HCT116 (cell line): Measurements from ENCODE around the gene CA4. TPM values are rescaled to one million over a fixed set of nuclear protein-coding genes. Genes with fewer than 3 reads are reported as not detected.

Source experiments
- ATAC-seq: fragments of 200-7000 bp; cut with Tn5 transposase; 2 replicates; pipeline ENCODE4 v1.9.1; 2020; ENCODE audit warnings: mild to moderate bottlenecking, moderate library complexity
- BruUV-seq: library from RNA; stranded (reverse); fragments of 400-500 nt; replicated peaks from 2 replicates; lab custom pipeline; 2021; lab: Mats Ljungman, UMichigan
- CTCF ChIA-PET: fragments of 300-600 bp; sonication (Branson Sonifier 250); formaldehyde crosslinking; loops from one replicate; lab custom pipeline; 2021; ENCODE audit warnings: antibody characterized with exemption; lab: Charles Lee
- POLR2A ChIA-PET: fragments of 300-600, 350-600 bp; sonication (Branson Sonifier 250); formaldehyde crosslinking; loops from one replicate; lab custom pipeline; 2021; ENCODE audit warnings: antibody characterized with exemption; lab: Charles Lee
- RAD21 ChIA-PET, 2 experiments: fragments of 300-600 bp; sonication (Branson Sonifier 250); formaldehyde crosslinking; loops; one replicate each; lab custom pipeline; 2023; ENCODE audit warnings: low total read pairs in 2 of 2; ENCODE audit not compliant: uncharacterized antibody in 2 of 2, unreplicated experiment in 2 of 2, low non-redundant PET in 1 of 2; lab: Charles Lee
- DNase-seq: peaks from one replicate; pipeline ENCODE4 v3.0.0-alpha.2; 2010; ENCODE audit warnings: low read depth, low spot score
- H2AFZ ChIP-seq: fragments of 200-600 bp; shearing (Covaris generic), sonication (generic); 2 replicates; pipeline ENCODE4 v1.6.1; 2017; ENCODE audit warnings: low read depth, mixed run types, mixed read lengths, antibody characterized with exemption, low read length; ENCODE audit not compliant: poor library complexity, severe bottlenecking
- H3K27ac ChIP-seq: 2 replicates; pipeline ENCODE4 v1.5.1; 2012; ENCODE audit warnings: low read depth, low read length
- H3K27me3 ChIP-seq: fragments of 200-600 bp; sonication (generic); 2 replicates; pipeline ENCODE4 v1.6.1; 2016; ENCODE audit warnings: mixed run types, low read length, mixed read lengths; ENCODE audit not compliant: insufficient read depth
- H3K36me3 ChIP-seq, 2 experiments: fragments of 200-500 bp in 1 of 2; fragments of 200-600 bp in 1 of 2; sonication (Bioruptor generic) in 1 of 2; sonication (generic) in 1 of 2; 2 replicates each; pipeline versions ENCODE4 v1.5.1 to v1.6.1; 2014 to 2016; ENCODE audit warnings: low read length in 2 of 2, inconsistent platforms in 1 of 2, mixed read lengths in 1 of 2, mixed run types in 1 of 2; ENCODE audit not compliant: insufficient read depth in 2 of 2, control insufficient read depth in 1 of 2
- H3K4me1 ChIP-seq, 2 experiments: fragments of 200-600 bp in 1 of 2; sonication (generic) in 1 of 2; 2 replicates each; pipeline versions ENCODE4 v1.5.1 to v1.6.1; 2012 to 2017; ENCODE audit warnings: low read length in 2 of 2, inconsistent platforms in 1 of 2, mild to moderate bottlenecking in 1 of 2, mixed read lengths in 1 of 2, mixed run types in 1 of 2, moderate library complexity in 1 of 2; ENCODE audit not compliant: insufficient read depth in 2 of 2, control insufficient read depth in 1 of 2
- H3K4me2 ChIP-seq: fragments of 200-600 bp; sonication (generic); 2 replicates; pipeline ENCODE4 v1.6.1; 2017; ENCODE audit warnings: mixed run types, low read length, mixed read lengths
- H3K4me3 ChIP-seq, 2 experiments: fragments of 200-600 bp in 1 of 2; sonication (generic) in 1 of 2; replicated peaks in 1 of 2; 2 replicates each; pipeline ENCODE4 v1.5.1; 2011 to 2016; ENCODE audit warnings: low read length in 2 of 2, control low read depth in 1 of 2, low read depth in 1 of 2, mild to moderate bottlenecking in 1 of 2, mixed read lengths in 1 of 2, mixed run types in 1 of 2
- H3K79me2 ChIP-seq: fragments of 200-600 bp; sonication (generic); 2 replicates; pipeline ENCODE4 v1.6.1; 2017; ENCODE audit warnings: mild to moderate bottlenecking, mixed run types, low read length, moderate library complexity, mixed read lengths; ENCODE audit not compliant: insufficient read depth
- H3K9ac ChIP-seq: fragments of 200-600 bp; sonication (generic); 2 replicates; pipeline ENCODE4 v1.6.1; 2016; ENCODE audit warnings: low read length, mixed read lengths
- H3K9me2 ChIP-seq: fragments of 200-600 bp; sonication (generic), shearing (Covaris generic); 2 replicates; pipeline ENCODE4 v1.6.1; 2017; ENCODE audit warnings: mixed run types, mild to moderate bottlenecking, moderate library complexity; ENCODE audit not compliant: insufficient read depth
- H3K9me3 ChIP-seq, 2 experiments: fragments of 200-500 bp in 1 of 2; fragments of 200-600 bp in 1 of 2; sonication (Bioruptor generic) in 1 of 2; sonication (generic) in 1 of 2; 2 replicates each; pipeline ENCODE4 v1.6.1; 2014 to 2017; ENCODE audit warnings: low read length in 2 of 2, mixed read lengths in 2 of 2, inconsistent platforms in 1 of 2, low read depth in 1 of 2, mild to moderate bottlenecking in 1 of 2, mixed run types in 1 of 2, moderate library complexity in 1 of 2; ENCODE audit not compliant: control insufficient read depth in 1 of 2, insufficient read depth in 1 of 2
- H4K20me1 ChIP-seq: fragments of 200-600 bp; sonication (generic), shearing (Covaris generic); 2 replicates; pipeline ENCODE4 v1.6.1; 2017; ENCODE audit warnings: mixed run types, mild to moderate bottlenecking, moderate library complexity; ENCODE audit not compliant: insufficient read depth
- ATF3 ChIP-seq: IDR thresholded peaks from 2 replicates; pipeline ENCODE4 v1.6.1; 2012
- CBX3 ChIP-seq: IDR thresholded peaks from 2 replicates; pipeline ENCODE4 v1.6.1; 2012; ENCODE audit warnings: low read depth
- CTCF ChIP-seq, 3 experiments: fragments of 200-600 bp in 1 of 3; sonication (generic) in 1 of 3; IDR thresholded peaks in 2 of 3; conservative IDR thresholded peaks in 1 of 3; 2 replicates each; pipeline ENCODE4 v1.5.1; 2012 to 2017; ENCODE audit warnings: low read depth in 2 of 3, low read length in 2 of 3, antibody characterized with exemption in 1 of 3, borderline replicate concordance in 1 of 3, control low read depth in 1 of 3, mild to moderate bottlenecking in 1 of 3, mixed read lengths in 1 of 3, mixed run types in 1 of 3, moderate library complexity in 1 of 3; ENCODE audit not compliant: insufficient read depth in 1 of 3
- EGR1 ChIP-seq: IDR thresholded peaks from 2 replicates; pipeline ENCODE4 v1.6.1; 2012; ENCODE audit warnings: low read depth
- ELF1 ChIP-seq: IDR thresholded peaks from 2 replicates; pipeline ENCODE4 v1.6.1; 2012; ENCODE audit warnings: low read depth, borderline replicate concordance
- EZH2 ChIP-seq: fragments of 200-600 bp; sonication (generic); IDR thresholded peaks from 2 replicates; pipeline ENCODE4 v1.6.1; 2017; ENCODE audit warnings: antibody characterized with exemption, mixed run types
- EZH2phosphoT487 ChIP-seq: fragments of 200-600 bp; IDR thresholded peaks from 2 replicates; pipeline ENCODE4 v1.6.1; 2018; ENCODE audit warnings: antibody characterized with exemption, borderline replicate concordance
- MAX ChIP-seq: IDR thresholded peaks from 2 replicates; pipeline ENCODE4 v1.6.1; 2012
- POLR2A ChIP-seq: IDR thresholded peaks from 2 replicates; pipeline ENCODE4 v1.7.0; 2011; ENCODE audit warnings: borderline replicate concordance; ENCODE audit not compliant: insufficient read depth, insufficient read length; ENCODE audit errors: extremely low read depth
- RAD21 ChIP-seq: IDR thresholded peaks from 2 replicates; pipeline ENCODE4 v1.6.1; 2012; ENCODE audit warnings: low read depth, mild to moderate bottlenecking
- REST ChIP-seq: IDR thresholded peaks from 2 replicates; pipeline ENCODE4 v1.6.1; 2012; ENCODE audit warnings: low read depth
- SIN3A ChIP-seq: IDR thresholded peaks from 2 replicates; pipeline ENCODE4 v1.6.1; 2012; ENCODE audit warnings: low read depth
- SP1 ChIP-seq: IDR thresholded peaks from 2 replicates; pipeline ENCODE4 v1.6.1; 2012; ENCODE audit warnings: low read depth
- SRF ChIP-seq: IDR thresholded peaks from 2 replicates; pipeline ENCODE4 v1.6.1; 2012; ENCODE audit warnings: low read depth
- TCF7L2 ChIP-seq: IDR thresholded peaks from 2 replicates; pipeline ENCODE4 v1.7.0; 2011; ENCODE audit warnings: borderline replicate concordance, inconsistent platforms; ENCODE audit not compliant: insufficient read depth, insufficient read length; ENCODE audit errors: extremely low read depth
- YY1 ChIP-seq: IDR thresholded peaks from 2 replicates; pipeline ENCODE4 v1.6.1; 2011; ENCODE audit warnings: low read length, low read depth, moderate library complexity, mild to moderate bottlenecking; ENCODE audit not compliant: insufficient replicate concordance; ENCODE audit errors: extremely low read depth
- ZBTB33 ChIP-seq: IDR thresholded peaks from 2 replicates; pipeline ENCODE4 v1.6.1; 2011; ENCODE audit warnings: mild to moderate bottlenecking, low read length, moderate library complexity; ENCODE audit not compliant: insufficient replicate concordance; ENCODE audit errors: extremely low read depth
- intact Hi-C: fragments of 100-400 bp; cut with micrococcal nuclease; formaldehyde crosslinking; loops from 2 replicates; pipeline ENCODE4 v1.10.0; 2022
- total RNA-seq: library from RNA; stranded (reverse); gene quantifications from one replicate; pipeline ENCODE4 v1.2.1, GENCODE V29; 2021; ENCODE audit not compliant: unreplicated experiment

The CA4 gene
- total RNA-seq, 1 experiment from 2014 or later = 0.20 TPM

GRCh38 chr17:60146206-60146605 is 3.6 kb upstream of the CA4 start:
- Histone ChIP-seq H2AFZ (no peak overlapping the region), H3K79me2 (no peaks in the 10 kb centered on the region), H3K9me2 (no peaks in the 10 kb centered on the region), H3K9ac (no peak overlapping the region), H3K27ac (no peak overlapping the region), H3K36me3 (no peaks in the 10 kb centered on the region), H3K27me3 (no peaks in the 10 kb centered on the region), H3K4me1 (peaks cover 18 to 26% of the 10 kb centered on the region in 2 experiments), H4K20me1 (no peaks in the 10 kb centered on the region), H3K4me3 (no peak overlapping the region), H3K4me2 (no peak overlapping the region)
- ATAC-seq (no peak), DNase-seq (no peak)
- CTCF ChIA-PET = no interaction called here
- RAD21 ChIA-PET = no interaction called here
- intact Hi-C loops = loop anchor here (10.0 kb wide), 2 partner anchors 459 to 489 kb away; partner anchors contain the start of gene PPM1D
- POLR2A ChIA-PET = no interaction called here
- BruUV-seq = no TSS peak
- TF ChIP-seq POLR2A = no peak
- TF ChIP-seq MAX = no peak
- no peak for TF ChIP-seq TCF7L2
- no peak for TF ChIP-seq RAD21
- no peak for TF ChIP-seq EZH2phosphoT487
- TF ChIP-seq ELF1 = no peak
- TF ChIP-seq SP1 = no peak
- TF ChIP-seq ZBTB33 = no peak
- no peak for TF ChIP-seq EZH2
- TF ChIP-seq EGR1 = no peak
- TF ChIP-seq REST = no peak
- TF ChIP-seq CTCF (IDR thresholded peaks at IDR 0.05 in 2 of 3, conservative IDR thresholded peaks at IDR 0.05 in 1 of 3; ENCODE audit: borderline replicate concordance in 1 of 3, insufficient read depth in 1 of 3, low read depth in 2 of 3, low read length in 2 of 3) = no peak
- TF ChIP-seq CBX3 = no peak
- TF ChIP-seq YY1 = no peak
- no peak for TF ChIP-seq SIN3A
- no peak for TF ChIP-seq ATF3
- no peak for TF ChIP-seq SRF
- TF ChIP-seq, all 23 proteins: peak for 0
- H3K9me3 ChIP-seq = no peaks in the 10 kb centered on the region
